Psoas muscle (tissue), 8 donors: ENCODE measurements around the gene ESRRG. TPM values are rescaled to one million over a fixed set of nuclear protein-coding genes. Genes with fewer than 3 reads are reported as not detected.
A peak's percentile ranks its signal among the peaks of the same experiment; 100 is the strongest.

Experiments
- ATAC-seq, 4 donors: fragments of 200-7000 bp; cut with Tn5 transposase; one replicate each; pipeline ENCODE4 v1.9.1; 2020; ENCODE audit warnings: moderate library complexity in 3 of 4, mild to moderate bottlenecking in 2 of 4
- DNase-seq, 2 donors: peaks; one replicate each; pipeline ENCODE4 v3.0.0-alpha.2; 2020
- H3K27ac ChIP-seq: fragments of 200-600 bp; one replicate; pipeline ENCODE4 v1.8.0; 2022
- H3K27me3 ChIP-seq, 3 donors: fragments of 200-600 bp in 1 of 3; one replicate each; pipeline versions ENCODE4 v1.6.1 to v1.8.0; 2013 to 2022; ENCODE audit warnings: low read length in 2 of 3, mild to moderate bottlenecking in 2 of 3, moderate library complexity in 1 of 3; ENCODE audit not compliant: insufficient read depth in 3 of 3
- H3K36me3 ChIP-seq, 2 donors: fragments of 200-600 bp in 1 of 2; one replicate each; pipeline versions ENCODE4 v1.6.1 to v1.8.0; 2013 to 2022; ENCODE audit warnings: low read depth in 1 of 2, mild to moderate bottlenecking in 1 of 2, moderate library complexity in 1 of 2; ENCODE audit not compliant: insufficient read depth in 1 of 2
- H3K4me1 ChIP-seq: fragments of 200-600 bp; one replicate; pipeline ENCODE4 v1.8.0; 2022
- H3K4me3 ChIP-seq: fragments of 200-600 bp; one replicate; pipeline ENCODE4 v1.8.0; 2022; ENCODE audit warnings: mild to moderate bottlenecking
- H3K9me3 ChIP-seq: fragments of 200-600 bp; one replicate; pipeline ENCODE4 v1.8.0; 2022
- CTCF ChIP-seq: fragments of 200-600 bp; IDR thresholded peaks from one replicate; pipeline ENCODE4 v1.8.0; 2022; ENCODE audit warnings: antibody characterized with exemption
- WGBS, 3 donors: extraction: QIAGEN DNeasy Blood & Tissue Kit; methylation state at CpG; one replicate each; pipeline versions ENCODE4 v1.1.6 to v1.1.7; 2013; 5-methylcytosine and 5-hydroxymethylcytosine counted together
- intact Hi-C, 2 donors: fragments of 100-400 bp; cut with DNase I; formaldehyde crosslinking; loops; one replicate each; pipeline versions ENCODE4 v1.11.0 to v1.14.2; 2022
- polyA plus RNA-seq, 3 donors: library from polyadenylated mRNA; stranded (reverse); fragments of 200-250 nt; gene quantifications; one replicate each; pipeline ENCODE4 v1.2.3, GENCODE V29; 2013
- total RNA-seq, 4 donors: library from RNA; stranded (reverse); fragmentation: NEBNext Ultra II Directional in 2 of 4; extraction: Animal tissue kit (Norgen Biotek cat#: 25700) in 2 of 4; gene quantifications; one replicate each; pipeline versions ENCODE4 v1.2.1 to v1.2.4, GENCODE V29; 2021 to 2023
- donor health status: healthy with polysubstance abuse.
- donor health status: DM: no; HTN: no; CAD: no; lungs with moderate emphysema.
- donor health status: Bipolar disorder and iron deficiency.
- donor health status: healthy.
- donor health status: DM: yes; HTN: yes; CAD: no.
- donor health status: DM: no; HTN: no; CAD: no.
- donor health status: DM: no; HTN: no; CAD: no.
- donor health status: DM: yes; HTN: yes; CAD: no.

Gene ESRRG
- total and polyA plus RNA-seq, 7 donors, result 2.5 to 34.4 (median 5.3) TPM

GRCh38 chr1:216700779-216701178, 22.4 kb downstream of the ESRRG start:
- Histone ChIP-seq H3K36me3 (no peaks in the 10 kb centered on the region), H3K27me3 (no peaks in the 10 kb centered on the region), H3K9me3 (no peaks in the 10 kb centered on the region), H3K27ac (no peak overlapping the region), H3K4me1 (no peaks in the 10 kb centered on the region), H3K4me3 (no peak overlapping the region)
- 81 to 93% (median 88%) methylated on average over 4 of the region's 4 CpGs for WGBS, 3 donors
- intact Hi-C loops, result no loop called here
- TF ChIP-seq CTCF, result no peak
- DNase-seq (no peak), ATAC-seq (no peak)

GRCh38 chr1:216691710-216692109, 31.5 kb downstream of the ESRRG start:
- WGBS, 3 donors, result 88 to 92% (median 90%) methylated on average over 3 of the region's 3 CpGs
- intact Hi-C loops, result no loop called here
- Histone ChIP-seq H3K4me1 (peaks cover 7% of the 10 kb centered on the region), H3K9me3 (no peaks in the 10 kb centered on the region), H3K4me3 (no peak overlapping the region), H3K36me3 (no peaks in the 10 kb centered on the region), H3K27me3 (no peaks in the 10 kb centered on the region), H3K27ac (no peak overlapping the region)
- DNase-seq (no peak), ATAC-seq (no peak)
- no peak for TF ChIP-seq CTCF

GRCh38 chr1:216690603-216691002, 32.6 kb downstream of the ESRRG start:
- H3K9me3 ChIP-seq, result no peaks in the 10 kb centered on the region
- H3K4me3 ChIP-seq, result no peak overlapping the region
- 93 to 96% (median 94%) methylated on average over 1 of the region's 1 CpG for WGBS, 3 donors
- H3K36me3 ChIP-seq, result no peaks in the 10 kb centered on the region
- no peak for DNase-seq
- no peaks in the 10 kb centered on the region for H3K27me3 ChIP-seq
- intact Hi-C loops, result no loop called here
- no peak overlapping the region for H3K27ac ChIP-seq
- no peak for TF ChIP-seq CTCF
- no peak for ATAC-seq
- peaks cover 7% of the 10 kb centered on the region for H3K4me1 ChIP-seq

- 25 to 46% (median 30%) methylated on average over 8 of the region's 8 CpGs for WGBS, 3 donors
- ATAC-seq, result peak in 1 of 4 donors; percentile 47
- Histone ChIP-seq H3K4me1 (peaks cover 7% of the 10 kb centered on the region), H3K27me3 (no peaks in the 10 kb centered on the region), H3K9me3 (no peaks in the 10 kb centered on the region), H3K4me3 (no peak overlapping the region), H3K27ac (no peak overlapping the region), H3K36me3 (no peaks in the 10 kb centered on the region)
- TF ChIP-seq CTCF, result no peak
- no peak for DNase-seq
- intact Hi-C loops, result no loop called here
Measured at GRCh38 chr1:216688127-216688657, 35.0 kb downstream of the ESRRG start.
